ENCODE measurements around the gene THOC7.
A peak's percentile ranks its signal among the peaks of the same experiment; 100 is the strongest.

THOC7 gene

GRCh38 chr3:63878394-63879060 is 14.9 kb upstream of the THOC7 start:
- no peak for DNase-seq (ENCODE audit: low spot score)

GRCh38 chr3:63877737-63878393 is 14.3 kb upstream of the THOC7 start:
- no peak for DNase-seq (ENCODE audit: low spot score)

- no peak for DNase-seq (ENCODE audit: low spot score)
Observed at GRCh38 chr3:63876260-63876659, 12.7 kb upstream of the THOC7 start.

DNA sequence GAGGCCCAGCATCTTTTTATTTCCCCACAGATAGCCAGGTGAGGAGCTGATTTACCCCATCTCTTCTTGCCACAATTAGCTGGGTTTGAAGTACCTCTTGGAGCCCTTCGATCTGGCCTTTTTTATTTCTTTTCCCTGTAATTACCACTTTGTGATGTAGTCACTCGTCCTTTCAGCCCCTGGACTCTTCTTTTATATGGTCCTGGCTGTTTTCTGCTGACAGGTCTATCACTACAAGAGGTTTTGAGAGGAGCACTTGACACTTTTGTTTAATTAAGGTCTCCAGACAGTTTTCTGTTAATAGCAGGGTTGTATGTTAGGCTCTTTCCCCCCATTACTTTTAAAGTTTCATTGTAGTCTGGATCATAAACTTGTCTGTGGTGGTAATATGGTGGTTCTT is 11.9 kb upstream of the THOC7 start:
- no peak for DNase-seq (ENCODE audit: low spot score)

DNA sequence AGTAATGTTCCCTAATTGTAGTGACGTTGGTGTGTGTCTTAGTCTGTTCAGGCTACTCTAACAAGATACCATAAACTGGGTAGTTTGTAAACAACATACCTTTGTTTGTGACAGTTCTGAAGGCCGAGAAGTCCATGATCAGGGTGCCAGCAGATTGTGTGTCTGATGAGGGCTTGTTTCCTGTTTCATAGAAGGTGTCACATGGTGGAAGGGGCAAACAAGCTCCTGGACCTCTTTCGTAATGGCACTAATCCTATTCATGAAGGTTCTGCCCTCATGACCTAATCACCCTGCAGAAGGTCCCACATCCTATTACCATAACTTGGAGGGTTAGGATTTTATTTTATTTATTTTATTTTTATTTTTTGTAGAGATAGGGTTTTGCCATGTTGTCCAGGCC is 11.2 kb upstream of the THOC7 start:
- no peak for DNase-seq (ENCODE audit: low spot score)

DNA sequence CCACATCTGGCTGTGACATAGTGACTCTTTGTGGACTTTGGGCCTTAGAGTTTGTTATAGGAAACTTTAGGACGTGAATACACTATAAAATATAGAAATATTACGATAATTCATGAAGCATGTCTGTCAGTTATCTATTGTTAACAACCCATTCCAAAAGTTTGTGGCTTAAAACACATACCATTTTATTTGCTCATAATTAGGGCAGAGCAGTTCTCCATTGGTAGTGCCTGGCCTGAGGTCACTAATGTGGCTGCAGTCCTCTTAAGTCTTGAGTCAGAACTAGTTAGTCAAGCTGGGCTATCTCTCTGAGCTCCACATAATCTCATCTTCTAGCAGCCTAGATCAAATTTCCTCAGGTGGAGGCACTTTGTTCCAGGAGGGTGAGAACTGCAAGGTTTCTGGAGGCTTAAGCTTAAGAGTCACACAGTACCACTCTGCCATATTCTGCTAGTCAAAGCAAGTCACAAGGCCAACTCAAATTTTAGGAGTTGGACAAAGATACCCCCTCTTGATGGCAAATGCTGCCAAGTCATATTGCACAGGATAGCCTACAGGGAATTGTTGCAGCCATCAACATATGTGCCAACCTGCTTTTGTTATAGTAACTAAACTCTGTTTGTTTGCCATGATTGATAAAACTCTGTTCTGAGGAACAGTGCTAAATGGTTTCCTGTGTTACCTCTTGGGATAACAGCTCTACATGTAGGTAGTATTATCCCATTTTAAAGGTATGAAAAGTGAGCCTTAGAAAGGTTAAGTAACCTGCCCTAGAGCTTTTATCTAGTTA is 8.7 kb upstream of the THOC7 start:
- DNase-seq (ENCODE audit: low spot score), result no peak

GRCh38 chr3:63870615-63871005 is 7.0 kb upstream of the THOC7 start:
- no peak for DNase-seq (ENCODE audit: low spot score)

DNA sequence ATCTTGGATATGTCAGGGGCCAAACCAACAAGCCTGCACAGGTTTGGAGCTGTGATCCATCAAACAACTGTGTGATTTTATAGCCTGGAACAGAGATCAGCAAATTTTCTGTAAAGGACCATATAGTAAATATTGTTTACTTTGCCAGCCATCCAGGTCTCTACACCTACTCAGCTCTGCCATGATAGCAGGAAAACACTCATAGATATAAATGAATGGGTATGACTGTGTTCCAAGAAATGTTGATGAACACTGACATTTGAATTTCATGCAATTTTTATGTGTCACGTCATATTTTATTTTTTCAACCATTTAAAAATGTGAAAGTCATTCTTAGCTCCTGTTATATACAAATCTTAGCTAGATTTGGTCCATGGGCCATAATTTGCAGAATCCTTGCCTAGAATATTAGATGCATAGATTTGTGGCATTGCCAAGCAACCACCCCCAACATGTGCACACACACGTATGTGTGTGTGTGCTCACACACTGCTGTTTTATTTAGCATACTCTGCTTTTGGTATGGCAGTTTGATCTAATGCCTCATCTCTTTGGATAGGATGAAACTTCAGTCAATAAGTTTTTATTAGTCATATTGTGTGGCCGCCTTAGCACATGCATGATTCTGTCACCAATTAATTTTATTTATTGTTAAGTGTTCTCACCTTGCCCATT is 6.5 kb upstream of the THOC7 start:
- no peak for DNase-seq (ENCODE audit: low spot score)

- DNase-seq (ENCODE audit: low spot score), result no peak
Observed at GRCh38 chr3:63867225-63867624, 3.6 kb upstream of the THOC7 start.

DNA sequence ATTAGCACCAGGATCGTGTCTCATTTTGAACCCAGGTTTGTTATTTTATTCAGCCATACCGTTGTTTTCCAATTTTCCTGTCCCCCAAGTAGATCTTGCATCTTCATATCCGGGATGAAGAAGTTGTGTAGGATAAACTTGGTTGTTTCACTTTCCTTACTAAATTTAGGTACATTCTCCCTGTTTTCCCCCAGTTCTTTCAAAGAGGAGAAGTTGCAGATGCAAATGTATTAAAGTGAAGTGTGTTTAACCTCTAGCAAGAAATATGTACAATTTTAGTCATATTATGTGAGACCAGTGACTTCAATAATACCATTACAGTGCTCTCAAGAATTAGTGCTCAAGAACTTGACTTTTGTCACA is 1.3 kb upstream of the THOC7 start:
- no peak for DNase-seq (ENCODE audit: low spot score)

DNA sequence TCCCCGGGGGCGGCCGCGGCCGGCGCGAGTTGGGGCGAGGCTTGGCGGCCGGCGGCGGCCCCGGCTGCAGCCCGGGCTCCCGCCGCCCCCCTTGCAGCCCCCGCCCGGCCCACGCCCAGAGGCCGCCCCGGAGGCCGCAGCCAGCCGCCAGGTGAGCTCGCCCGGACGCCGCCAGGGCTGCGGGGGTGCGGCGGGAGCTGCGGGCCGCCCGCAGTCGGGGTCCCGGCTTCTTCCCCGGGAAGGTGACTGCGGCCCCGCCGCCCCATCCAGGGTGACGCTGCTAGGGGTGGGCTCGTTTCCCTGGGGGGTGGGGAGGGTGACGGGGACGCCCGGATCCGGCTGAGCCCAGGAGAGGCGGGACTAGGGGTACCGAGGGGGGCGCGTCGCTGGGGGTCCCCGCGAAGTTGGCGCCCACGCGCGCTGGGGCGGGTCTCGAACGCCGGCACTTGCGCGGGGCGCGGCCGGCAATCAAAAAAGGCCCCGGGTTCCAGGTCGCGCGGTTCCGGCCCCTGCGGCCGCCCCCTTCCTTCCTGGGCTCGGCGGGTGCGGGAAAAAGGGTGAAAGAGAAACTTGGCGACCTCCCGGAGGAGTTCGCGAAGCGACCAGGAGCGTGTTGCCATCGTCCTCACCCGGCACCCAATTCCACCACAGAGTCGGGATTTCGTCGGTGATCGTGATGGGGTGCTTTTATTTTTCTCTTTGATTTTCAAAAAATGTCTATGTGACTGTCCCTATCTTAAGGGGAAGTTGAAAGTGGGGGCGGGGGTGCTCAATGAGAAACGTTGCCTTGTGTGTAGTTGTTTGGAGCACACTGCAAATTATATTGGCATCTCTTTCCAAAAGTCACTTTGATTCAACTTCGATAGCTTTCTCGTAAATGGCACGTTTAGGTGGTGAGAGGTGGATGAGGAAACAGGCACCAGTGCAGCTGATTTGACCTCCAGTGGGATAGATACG is 681 bp upstream of the THOC7 start:
- DNase-seq (ENCODE audit: low spot score), result peak; percentile 57

DNA sequence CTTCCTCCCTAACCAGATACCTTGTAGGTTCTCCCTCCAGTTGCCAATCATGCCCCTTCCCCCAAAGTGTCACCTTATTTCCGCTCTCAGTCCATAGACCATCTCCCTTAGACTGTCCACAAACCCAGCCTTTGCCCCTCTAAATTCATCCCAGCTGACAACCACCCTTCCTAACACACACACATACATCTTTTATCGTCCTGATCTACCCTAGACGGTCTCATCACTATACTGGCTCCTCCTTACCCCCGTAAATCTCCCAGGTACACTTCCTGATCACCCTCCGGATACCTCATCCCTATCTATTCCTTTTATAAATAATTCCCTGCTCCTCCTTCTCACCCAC is 828 bp downstream of the THOC7 start:
- DNase-seq (ENCODE audit: low spot score), result peak; percentile 10

GRCh38 chr3:63861306-63861705 is 2.3 kb downstream of the THOC7 start:
- no peak for DNase-seq (ENCODE audit: low spot score)

DNA sequence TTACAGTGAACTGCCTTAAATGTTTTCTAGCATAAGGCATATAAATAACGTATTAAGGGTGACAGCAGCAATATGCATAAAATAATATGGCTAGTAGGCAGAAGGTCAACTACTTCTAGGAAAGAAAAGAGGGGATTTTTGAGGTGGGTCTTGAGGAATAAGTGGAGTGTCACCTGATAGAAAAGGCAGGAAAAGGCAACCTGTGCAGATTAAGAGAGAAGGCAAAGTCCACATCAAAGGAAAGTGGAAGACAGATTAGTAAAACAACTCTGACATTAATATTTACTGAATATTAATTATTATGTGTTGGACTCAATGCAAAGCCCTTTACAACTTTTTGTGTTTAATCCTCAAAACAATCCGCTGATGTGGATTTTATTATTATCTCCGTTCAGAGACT is 2.8 kb downstream of the THOC7 start:
- DNase-seq (ENCODE audit: low spot score), result no peak

GRCh38 chr3:63857311-63857710 is 6.3 kb downstream of the THOC7 start:
- DNase-seq (ENCODE audit: low spot score), result no peak

GRCh38 chr3:63855333-63855940 is 8.2 kb downstream of the THOC7 start:
- DNase-seq (ENCODE audit: low spot score), result no peak

DNA sequence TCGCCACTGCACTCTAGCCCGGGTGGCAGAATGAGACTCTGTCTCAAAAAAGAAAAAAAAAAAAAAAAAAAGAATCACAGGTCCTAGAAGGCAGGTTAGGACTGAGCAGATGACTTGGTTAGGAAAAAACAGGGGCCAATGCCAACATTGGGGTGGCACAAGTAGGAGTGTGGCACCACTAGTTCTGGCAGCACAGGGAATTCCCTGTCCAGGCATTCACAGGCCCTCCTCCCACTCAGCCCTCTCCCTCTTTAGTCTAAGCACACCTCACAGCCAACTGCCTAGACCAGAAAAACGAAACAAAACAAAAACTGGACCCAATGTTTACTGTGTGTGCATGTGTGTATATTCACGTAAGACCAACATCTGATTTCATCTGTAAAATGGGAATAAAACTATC is 10.5 kb downstream of the THOC7 start:
- no peak for DNase-seq (ENCODE audit: low spot score)

DNA sequence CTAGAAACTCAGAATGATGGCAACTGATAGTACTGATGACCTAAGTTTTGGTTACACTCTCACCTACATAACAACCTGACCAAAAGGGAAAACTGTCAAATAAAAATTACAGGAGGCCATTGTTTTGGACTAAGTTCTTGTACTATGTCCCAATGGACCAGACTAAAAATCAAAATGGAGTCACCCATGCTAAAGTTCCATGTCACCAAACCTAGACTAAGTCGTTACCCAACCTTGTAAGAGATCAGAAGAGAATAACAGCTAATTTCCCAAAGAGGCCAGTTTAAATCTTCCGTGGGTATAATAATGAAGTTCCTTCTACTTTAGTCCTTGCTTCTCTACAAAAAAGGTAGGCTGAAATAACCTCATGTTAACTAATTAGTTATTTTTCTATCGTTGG is 12.3 kb downstream of the THOC7 start:
- DNase-seq (ENCODE audit: low spot score), result no peak

DNA sequence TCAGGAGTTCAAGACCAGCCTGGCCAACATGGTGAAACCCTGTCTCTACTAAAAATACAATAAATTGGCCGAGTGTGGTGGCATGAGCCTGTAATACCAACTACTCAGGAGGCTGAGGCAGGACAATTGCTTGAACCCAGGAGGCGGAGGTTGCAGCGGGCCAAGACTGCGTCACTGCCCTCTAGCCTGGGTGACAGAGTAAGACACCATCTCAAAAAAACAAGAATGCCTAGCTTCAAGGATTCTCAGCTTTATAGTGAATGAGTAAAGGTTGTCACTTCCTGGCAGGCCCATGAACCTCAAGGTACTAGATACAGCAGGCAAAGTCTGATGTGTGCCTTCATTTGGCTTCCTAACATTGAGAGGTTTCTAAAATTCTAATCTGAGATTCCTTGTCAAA is 14.4 kb downstream of the THOC7 start:
- no peak for DNase-seq (ENCODE audit: low spot score)

GRCh38 chr3:63847718-63848450 is 15.7 kb downstream of the THOC7 start:
- DNase-seq (ENCODE audit: low spot score), result no peak

DNA sequence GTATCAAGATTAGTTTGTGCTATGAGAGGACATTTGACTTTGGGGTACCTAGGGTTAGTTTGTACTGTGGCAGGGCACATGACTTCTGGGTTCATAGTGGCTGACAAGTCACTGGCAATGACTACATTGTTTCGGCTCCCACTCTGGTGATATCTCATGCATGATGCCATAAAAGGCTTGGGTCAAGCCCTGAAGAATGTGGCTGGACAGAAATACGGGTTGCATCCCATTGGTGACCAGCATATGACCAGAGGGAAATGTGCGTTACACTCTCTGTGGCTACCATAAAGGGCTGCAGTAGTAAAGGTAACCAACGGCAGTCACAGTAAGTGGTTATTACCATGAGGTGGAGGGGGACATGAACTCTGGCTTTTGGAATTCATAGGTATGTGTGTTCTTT is 18.4 kb downstream of the THOC7 start:
- DNase-seq (ENCODE audit: low spot score), result no peak

Measured in germinal center (tissue), 1 donor.